ENCODE measurements around the gene IER5.
"Not testable (repeated sequence)": the region's sequence is repeated elsewhere in the genome, so short reads cannot be mapped to it uniquely, and the experiment has no call there.

Gene IER5

DNA sequence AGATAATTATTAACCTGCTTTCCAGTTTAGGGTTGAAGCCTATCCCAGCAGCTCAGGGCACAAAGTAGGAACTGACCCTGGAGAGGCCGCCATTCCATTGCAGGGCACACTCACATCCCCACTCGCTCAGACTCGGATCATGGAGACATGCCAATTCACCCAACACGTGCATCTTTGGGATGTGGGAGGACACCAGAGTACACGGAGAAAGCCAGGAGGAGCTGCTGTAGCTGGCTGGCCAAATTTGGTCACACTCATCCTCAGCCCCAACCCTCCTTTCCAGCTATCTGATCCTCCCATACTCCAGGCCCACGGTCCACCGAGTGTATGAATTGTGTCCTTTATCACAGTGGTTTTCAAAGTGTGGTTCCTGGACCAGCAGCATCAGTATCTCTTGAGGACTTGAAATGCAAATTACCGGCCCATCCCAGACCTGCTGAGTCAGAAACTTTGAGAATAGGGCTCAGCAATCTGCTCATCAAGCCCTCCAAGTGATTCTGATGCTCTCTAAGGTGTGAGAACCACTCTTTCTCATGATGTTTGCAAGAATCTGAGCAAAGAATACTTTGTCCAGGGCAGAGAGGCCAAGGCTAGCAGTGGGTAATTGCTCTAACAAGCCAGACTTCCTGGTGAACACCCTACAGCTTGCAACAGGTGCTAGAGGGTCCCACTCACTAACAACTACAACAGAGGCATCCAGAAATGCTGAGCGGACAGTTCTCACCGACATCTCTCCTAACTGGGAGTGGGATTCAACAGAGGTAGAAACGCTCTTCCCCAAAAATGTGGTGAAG lies 26.3 kb downstream of the IER5 start:
- no peak overlapping the region for H3K4me3 ChIP-seq (ENCODE audit: low read depth, low read length)

DNA sequence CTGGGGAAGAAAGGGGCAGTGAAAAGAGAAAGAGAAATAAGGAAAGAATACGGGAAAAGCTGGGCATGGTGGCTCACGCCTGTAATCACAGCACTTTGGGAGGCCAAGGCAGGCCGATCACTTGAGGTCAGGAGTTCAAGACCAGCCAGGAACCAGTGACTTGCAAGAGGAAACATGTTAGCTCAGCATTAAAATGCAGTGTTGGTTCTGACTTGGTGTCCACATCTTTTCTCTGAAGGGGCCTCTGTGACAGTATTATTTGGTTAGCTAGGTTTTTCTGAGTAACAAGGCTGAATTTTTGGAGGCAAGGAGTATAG lies 26.8 kb downstream of the IER5 start:
- no peak overlapping the region for H3K4me3 ChIP-seq (ENCODE audit: low read depth, low read length)

DNA sequence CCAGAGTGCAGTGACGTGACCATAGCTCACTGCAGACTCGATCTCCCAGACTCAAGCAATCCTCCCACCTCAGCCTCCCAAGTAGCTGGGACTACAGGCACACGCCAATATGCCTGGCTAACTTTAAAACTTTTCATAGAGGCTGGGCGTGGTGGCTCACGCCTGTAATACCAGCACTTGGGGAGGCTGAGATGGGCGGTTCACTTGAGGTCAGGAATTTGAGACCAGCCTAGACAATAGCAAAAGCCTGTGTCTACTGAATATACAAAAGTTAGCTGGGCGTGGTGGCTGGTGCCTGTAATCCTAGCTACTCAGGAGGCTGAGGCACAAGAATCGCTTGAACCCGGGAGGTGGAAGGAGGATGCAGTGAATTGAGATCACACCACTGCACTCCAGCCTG lies 27.5 kb downstream of the IER5 start:
- H3K4me3 ChIP-seq (ENCODE audit: low read depth, low read length): not testable (repeated sequence)

DNA sequence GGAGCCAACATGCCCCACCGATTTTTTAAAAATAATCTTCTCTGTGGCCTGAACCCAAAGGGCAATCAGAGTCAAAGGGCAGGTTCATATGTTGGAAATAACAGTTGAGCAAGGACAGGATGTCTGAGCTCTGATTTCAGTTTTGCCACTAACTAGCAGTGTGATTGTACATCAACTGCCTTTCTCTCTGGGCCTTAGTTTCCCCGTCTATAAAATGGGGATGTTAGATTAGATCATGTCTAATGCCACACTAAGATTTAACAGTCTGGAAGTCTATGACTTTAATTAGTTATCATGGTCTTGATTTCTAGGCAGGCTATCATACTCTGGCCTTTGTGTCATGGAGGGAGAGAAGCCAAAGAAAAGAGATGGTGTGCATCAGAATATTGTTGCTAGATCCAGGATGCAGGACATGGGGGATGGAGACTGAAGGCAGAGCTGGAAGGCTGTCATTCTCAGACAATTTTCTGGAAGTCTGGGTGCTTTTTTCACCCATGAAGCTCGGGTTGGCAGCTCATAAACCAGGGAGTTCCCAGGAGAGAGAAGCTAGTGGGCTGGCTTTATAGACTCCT lies 28.4 kb downstream of the IER5 start:
- no peak overlapping the region for H3K4me3 ChIP-seq (ENCODE audit: low read depth, low read length)

DNA sequence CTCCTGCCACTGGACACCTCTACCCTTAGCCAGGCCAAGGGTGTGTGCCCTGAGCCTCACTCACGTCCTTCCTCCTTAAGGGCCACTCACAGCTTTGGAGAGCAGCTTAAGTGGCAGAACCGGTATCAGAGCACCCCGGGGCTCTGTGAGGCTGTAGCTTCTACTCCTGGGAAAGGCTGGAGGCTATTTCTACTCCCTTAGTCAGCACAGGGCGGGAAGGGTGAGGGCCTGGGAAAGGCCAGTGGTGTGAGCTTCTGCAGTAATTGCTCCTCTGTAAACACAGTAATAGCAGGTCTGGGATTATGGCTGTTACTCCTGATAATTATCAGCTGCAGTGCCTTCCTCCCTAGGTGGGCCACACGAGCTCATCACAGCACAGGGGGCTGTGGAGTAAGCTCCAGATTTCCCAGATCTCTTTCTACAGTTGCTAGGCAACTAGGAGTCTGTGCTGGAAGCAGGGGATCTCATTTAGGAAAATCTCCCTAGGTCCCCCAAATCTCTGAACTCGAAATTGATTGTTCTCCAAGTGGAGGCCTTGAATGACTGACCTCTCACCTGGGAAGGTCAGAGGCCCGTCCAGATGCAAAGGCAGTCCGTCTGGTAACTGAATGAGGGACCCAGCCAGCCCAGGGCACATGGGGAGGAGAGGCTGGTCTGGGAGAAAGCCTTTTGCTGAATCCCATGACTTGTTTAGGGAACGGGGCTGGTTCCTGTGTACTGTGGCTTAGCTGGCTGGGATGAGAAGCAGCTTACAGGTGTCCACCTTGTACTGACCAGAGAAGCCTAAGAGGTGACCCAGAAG lies 29.3 kb downstream of the IER5 start:
- no peak overlapping the region for H3K4me3 ChIP-seq (ENCODE audit: low read depth, low read length)

DNA sequence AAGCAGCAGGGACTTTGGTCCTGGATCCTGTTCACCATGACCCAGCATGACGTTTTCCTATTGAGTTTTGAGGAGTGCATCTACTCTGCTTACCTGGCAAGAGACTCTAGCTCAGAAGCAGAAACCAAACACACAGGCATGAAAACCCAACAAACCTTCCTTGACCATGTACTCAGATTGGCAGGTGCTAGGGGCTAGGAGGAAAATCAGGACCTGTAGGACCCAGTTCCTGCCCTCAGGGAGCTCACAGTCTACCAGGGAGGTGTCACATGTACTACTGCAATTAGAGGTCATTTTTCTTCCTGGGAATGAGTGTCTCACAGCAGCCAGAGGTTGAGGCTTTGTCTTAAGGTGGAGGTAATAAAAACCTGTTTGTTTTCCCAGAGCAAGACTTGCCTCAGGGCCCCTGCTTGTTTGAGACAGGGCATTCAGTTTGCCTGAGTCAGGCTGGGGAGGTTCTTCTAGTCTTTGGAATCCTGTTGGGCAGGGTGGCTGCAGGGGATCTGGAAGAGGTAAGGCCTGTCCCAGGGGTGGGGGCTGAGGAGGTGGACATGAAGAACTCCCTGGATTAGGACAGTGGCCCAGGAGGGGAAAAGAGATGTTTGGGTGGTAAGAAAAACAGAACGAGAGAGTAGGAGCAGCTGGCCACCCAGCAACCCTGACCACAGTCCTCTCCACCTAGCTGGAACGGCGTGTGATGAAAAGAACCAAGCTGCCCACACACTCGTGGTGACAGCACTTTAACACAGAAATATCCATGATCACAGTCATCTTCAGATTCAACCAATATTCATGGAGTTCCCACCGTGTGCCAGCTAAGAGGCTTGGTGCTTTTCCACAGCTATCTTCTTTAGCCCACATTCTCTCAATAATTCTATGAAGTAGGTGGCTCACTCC lies 30.8 kb downstream of the IER5 start:
- H3K4me3 ChIP-seq (ENCODE audit: low read depth, low read length): no peak overlapping the region

DNA sequence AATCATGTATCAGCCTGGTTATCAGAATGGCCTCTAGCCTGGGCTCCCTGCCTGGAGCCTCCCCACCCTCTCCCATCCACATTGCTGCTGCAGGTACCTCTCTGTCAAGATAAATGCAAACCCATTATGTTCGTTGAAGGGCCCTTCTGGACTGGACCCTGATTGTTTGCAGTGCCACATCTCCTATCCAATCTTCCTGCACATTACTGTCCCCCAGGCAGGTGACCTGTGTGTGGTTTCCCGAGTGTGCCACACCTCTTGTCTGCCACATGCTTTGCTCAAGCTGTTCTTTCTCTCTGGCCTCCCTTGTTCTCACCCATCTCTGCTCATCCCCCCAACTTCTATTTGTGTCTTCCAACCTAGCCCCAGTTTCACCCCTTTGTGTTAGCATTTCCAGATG lies 32.4 kb downstream of the IER5 start:
- H3K4me3 ChIP-seq (ENCODE audit: low read depth, low read length): no peak overlapping the region

DNA sequence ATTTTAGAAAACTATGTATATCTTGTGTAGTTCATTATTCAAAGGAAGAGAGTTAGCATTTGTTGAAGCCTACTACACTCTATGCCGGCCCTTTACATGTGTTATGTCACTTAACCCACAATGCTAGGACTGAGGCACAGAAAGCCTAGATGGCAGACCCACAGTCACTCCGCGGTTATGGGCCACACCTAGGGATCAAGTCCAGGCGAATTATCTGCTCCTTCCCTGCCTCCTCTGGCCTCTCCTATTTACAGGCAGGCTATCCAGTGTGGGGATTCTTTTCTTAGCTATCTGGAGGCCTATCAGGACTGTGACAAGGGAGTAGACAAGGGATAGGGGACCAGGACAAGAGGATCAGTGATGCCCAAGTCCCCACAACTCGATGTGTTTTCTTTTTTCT lies 33.0 kb downstream of the IER5 start:
- no peak overlapping the region for H3K4me3 ChIP-seq (ENCODE audit: low read depth, low read length)

DNA sequence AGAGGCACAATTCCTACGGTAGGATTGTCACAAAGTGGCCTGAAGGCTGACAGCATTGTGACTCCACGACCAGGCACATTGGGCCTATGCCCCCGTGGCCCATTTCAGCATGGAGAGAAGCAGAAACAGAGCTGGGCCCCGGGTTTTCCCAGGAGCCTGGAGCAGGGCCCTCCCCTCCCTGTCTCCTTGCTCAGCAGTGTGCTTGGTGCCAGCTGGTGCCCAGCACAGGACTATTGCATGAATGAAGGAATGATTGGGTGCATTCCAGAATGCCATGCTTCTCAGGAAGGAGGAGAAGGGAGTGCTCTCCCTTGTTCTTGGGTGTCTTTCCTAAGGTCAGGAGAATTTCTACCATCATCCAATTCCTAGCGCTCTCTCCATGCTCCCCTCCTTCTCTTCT lies 33.7 kb downstream of the IER5 start:
- no peak overlapping the region for H3K4me3 ChIP-seq (ENCODE audit: low read depth, low read length)

DNA sequence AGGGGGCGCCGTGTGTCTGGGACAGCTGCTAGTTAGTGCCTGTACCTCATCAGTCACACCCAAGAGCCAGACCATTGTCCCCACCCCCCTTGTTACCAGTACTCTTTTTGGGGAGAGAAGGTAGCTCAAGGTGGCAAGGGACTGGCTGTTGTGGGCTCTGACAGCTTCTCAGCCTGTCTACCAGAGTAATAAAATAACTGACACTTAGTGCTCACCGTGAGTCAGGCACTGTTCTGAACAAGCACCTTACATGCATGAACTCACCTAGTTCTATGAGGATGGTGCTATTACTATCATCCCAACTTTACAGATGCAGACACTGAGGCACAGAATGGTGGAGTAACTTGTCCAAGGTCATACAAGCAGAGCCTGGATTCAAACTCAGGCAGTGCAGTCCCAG lies 34.7 kb downstream of the IER5 start:
- H3K4me3 ChIP-seq (ENCODE audit: low read depth, low read length): no peak overlapping the region

DNA sequence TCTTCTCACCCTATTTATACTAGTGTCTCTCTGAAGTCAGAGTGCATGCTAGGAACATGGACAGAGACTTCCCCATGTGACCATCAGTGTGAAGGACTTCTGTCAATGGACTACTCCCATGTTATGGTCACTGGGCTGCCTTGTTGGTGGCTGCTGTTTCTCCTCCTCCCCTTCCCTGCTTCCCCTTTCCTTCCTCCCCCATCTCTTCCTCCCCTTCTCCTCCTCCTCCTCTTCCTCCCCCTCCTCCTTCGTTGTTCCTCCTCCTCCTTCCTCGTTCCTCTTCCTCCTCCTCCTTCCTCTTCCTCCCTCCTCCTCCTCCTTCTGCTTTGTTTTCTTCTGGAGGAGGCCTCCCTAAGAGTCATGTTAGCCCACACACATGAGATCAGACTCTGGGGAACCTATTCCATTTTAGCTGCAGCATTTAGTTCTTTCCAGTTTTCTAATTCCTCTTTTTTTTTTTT lies 35.8 kb downstream of the IER5 start:
- no peak overlapping the region for H3K4me3 ChIP-seq (ENCODE audit: low read depth, low read length)

DNA sequence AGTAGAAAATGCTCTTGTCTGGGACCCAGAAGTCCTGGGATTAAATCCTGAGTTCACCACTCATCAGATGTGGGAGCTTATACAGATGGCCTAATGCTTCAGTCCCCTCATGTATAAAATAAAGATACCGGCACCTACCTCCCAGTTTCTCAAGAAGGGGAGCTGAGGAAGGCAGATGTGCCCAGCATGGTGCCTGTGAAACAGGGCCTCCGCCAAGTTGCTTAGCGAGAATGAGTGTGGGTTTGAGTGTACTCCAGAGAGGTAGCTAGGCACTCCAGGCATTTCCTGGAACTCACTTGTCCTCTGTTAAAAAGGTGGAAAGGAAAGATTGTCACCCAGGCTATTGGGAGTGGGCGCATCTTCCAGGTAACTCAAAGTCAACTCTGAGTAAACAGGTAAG lies 37.8 kb downstream of the IER5 start:
- H3K4me3 ChIP-seq (ENCODE audit: low read depth, low read length): no peak overlapping the region

DNA sequence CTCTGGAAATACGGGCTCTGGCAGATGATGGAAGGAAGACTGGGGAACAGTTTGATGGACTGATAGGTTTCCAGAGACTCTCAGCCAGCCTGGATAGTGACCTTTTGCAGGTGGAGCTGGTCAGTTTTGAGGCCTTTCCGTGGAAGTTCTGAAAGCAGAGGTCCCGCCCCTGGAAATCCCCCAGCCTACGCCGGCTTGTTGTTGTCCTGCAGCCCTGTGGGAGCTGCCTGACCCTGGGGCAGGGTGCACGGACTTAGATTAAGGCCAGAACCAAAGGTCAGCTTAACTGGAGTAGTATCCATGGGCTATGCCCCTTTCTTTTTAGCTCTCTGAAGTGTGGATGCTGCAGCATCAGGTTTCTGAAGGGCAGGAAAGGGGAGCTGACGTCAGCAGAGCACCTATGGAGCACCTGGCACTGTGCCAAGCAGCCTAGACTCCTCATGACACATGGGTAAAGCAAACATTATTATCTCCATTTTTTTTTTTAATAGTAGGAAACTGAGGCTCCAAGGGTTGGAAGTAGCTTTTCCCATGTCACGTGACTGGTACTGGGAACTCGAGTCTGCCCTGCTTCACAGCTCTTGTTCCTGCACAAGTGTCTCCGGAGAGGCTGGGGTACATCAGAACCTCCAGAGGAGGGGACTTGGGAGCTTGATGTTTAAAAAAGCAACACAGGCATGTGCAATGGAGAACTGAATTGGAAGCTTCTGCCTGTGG lies 38.5 kb downstream of the IER5 start:
- no peak overlapping the region for H3K4me3 ChIP-seq (ENCODE audit: low read depth, low read length)

DNA sequence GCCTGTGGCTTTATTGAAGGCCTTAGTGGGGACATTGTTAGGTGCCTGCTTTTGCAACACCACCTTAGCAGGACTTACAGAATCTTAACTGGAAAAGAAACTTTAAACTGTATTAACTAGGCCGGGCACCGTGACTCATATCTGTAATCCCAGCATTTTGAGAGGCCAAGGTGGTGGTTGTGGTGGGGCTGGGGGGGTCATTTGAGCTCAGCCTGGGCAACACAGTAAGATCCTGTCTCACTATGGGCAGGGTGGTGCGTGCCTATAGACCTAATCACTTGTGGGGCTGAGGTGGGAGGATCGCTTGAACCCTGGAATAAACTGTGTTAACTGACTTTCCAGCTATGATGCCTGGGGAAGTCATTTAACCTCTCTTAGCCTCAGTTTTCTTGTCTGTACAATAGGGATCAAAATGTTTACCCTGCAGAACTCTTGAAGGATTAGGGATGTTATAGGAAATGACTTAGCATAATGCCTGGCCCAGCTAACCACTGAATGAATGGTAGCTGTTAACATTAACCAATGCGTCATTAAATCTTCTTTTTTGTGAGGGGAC lies 39.5 kb downstream of the IER5 start:
- no peak overlapping the region for H3K4me3 ChIP-seq (ENCODE audit: low read depth, low read length)

DNA sequence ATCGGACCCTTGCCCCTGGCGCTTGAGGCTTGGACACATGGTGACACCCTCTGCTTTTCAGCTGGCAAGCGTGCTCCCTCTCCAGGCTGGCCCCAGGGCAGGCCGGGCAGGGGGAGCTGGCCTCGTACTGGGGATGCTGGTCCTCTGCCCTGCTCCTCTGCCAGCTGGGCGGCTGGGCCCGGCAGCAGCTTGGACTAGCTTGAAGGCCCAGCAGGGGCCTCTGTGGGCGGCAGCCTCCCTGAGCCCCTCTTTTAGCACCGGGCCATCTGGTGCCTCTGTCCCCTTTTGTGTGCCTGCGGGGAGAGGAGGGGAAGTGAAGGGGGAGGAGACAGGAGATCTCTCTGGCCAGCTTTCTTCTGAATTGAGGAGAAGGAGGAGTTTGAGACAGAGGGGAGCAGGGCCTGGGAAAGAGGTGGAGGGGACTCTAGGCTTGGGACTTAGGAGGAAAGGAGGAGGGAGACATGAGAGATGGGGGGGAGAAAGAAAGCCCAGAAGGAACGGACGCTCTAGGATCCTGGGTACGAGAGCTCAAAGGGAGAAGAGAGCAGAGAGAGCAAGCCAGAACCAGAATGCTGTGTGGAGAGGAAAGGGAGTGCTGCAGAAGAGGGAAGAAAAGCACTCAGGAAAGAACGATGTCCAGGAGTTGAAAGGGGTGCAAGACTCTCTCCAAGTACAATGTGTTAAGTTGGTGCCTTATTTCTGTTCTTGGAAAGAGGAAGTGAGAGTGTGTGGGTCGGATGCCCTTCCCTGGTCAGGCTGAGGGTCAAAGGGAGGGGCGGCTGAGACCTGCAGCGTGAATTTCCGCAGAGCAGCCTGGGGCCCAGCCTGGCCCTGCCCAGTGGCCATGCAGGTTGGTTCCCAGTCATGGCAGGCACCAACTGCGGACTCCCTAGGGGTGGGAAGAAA lies 40.3 kb downstream of the IER5 start:
- no peak overlapping the region for H3K4me3 ChIP-seq (ENCODE audit: low read depth, low read length)

DNA sequence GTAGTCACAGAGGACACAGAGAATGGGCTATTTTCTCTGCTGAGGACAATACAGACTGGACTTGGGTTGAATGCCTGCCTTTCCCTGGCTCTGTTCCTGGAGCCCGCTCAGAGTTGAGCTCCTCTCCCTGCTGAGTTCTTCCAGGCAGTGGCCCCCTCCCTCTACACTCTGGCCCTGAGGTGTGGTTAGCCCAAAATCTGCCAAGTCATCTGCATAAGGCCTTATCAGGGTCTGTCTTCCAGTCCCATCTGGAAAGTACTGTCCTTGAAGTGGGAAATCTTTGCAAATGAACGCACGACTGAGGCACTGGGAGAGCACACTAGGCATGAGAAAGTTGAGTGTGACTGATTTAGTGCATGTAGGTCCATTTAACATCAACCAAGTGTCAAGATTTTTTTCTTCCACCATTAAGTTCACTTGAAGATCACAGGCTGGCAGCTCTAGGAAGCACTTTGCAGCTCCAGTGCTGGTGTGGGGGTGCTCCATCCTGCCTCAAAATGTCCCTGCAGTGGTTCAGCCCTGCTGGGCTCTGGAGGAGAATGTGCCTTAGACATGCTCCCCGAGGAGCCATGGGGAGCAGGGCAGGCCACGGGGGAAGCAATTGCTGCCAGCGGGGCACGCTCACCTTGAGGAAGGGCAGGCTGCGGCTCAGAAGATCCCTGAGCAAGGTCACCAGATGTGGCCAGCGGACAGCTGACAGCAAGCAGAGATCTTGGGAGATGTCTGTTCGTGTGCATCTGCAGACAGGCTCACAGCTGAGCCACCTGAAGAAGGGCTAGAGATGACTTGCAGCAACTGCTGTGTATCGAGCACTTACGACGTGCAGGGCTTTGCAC lies 41.5 kb downstream of the IER5 start:
- H3K4me3 ChIP-seq (ENCODE audit: low read depth, low read length): no peak overlapping the region

DNA sequence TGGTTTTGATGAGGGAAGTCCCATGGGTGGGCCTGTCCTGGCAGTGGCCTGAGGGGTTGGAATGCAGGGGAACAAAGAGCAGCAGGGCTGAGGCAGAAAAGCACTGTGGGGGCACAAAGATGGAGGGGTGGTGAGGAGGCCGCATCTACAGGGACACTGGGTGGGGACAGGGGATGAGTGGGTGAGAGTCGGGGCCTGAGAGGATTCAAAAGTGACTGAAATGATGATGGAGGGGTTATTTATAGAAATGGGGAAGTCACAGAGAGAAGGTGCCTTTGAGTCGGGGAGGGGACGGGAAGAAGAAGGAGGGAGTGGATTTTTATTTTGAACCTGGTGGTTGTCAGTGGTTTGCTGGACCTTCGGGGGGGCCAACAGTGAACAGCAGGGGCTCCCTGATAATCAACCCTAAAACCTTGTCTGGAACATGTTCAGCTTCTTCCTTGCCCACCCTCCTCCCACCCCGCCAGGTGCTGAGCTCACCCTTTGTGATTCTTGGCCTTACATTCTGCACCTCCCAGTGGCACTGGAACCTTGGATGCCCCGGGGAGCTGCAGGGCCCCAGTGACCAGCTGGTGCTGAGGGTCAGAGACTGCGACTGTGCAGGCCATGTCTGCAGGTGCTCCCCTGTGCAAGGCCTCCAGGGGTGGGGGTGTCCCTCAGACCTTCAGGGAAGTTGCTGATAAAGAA lies 42.9 kb downstream of the IER5 start:
- H3K4me3 ChIP-seq (ENCODE audit: low read depth, low read length): no peak overlapping the region

Data from iPS-11a (cell line).